GM06990 (cell line): Measurements from ENCODE around the gene UGT2B17.
"Not testable (repeated sequence)": the region's sequence is repeated elsewhere in the genome, so short reads cannot be mapped to it uniquely, and the experiment has no call there.

Experiments used
- DNase-seq: peaks from one replicate; pipeline ENCODE4 v3.0.0-alpha.2; 2011; ENCODE audit not compliant: insufficient read length; ENCODE audit errors: extremely low read depth
- H3K27me3 ChIP-seq: replicated peaks from 2 replicates; pipeline ENCODE4 v1.6.0; 2011; ENCODE audit warnings: low read length; ENCODE audit not compliant: control insufficient read depth, insufficient read depth
- H3K36me3 ChIP-seq: 2 replicates; pipeline ENCODE4 v1.5.1; 2011; ENCODE audit warnings: low read length; ENCODE audit not compliant: control insufficient read depth, insufficient read depth
- H3K4me3 ChIP-seq: replicated peaks from 2 replicates; pipeline ENCODE4 v1.5.1; 2011; ENCODE audit warnings: low read depth, mild to moderate bottlenecking, control low read depth, low read length
- CTCF ChIP-seq: IDR thresholded peaks from 2 replicates; pipeline ENCODE4 v1.5.1; 2011; ENCODE audit warnings: low read length, control low read depth, mild to moderate bottlenecking, inconsistent platforms; ENCODE audit not compliant: insufficient read depth, poor library complexity, severe bottlenecking

UGT2B17 gene

DNA sequence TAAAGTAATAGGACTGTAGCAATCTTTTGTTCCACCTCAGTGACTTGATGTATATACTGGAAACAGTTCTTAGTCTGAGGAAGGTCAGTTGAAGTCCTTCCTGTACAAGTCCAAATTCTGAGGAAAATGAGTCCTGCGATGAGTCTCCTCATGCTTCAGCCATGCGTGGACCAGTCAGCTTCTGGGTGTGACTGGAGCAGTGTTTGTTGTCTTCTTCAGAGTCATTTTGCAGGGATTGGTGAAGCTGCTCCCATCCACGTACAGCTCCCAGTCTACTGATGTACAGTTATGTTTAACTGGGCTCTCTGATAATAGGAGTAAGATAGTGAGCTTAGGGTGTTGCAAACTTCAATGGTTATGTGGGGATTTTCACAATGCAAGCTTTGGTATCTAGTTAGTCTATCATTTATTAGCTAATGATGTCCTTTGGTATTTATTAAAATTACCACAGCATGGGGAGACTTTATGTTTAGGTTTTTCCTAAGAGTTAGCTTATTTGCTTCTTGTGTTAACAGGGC, 3.4 kb downstream of the UGT2B17 start:
- no peak for DNase-seq
- no peak overlapping the region for H3K4me3 ChIP-seq
- H3K36me3 ChIP-seq: no peaks in the 10 kb centered on the region
- no peak for TF ChIP-seq CTCF
- no peaks in the 10 kb centered on the region for H3K27me3 ChIP-seq

GRCh38 chr4:68570122-68570507, 6.0 kb downstream of the UGT2B17 start:
- H3K4me3 ChIP-seq: no peak overlapping the region
- peak; percentile 22 for DNase-seq
- H3K27me3 ChIP-seq: no peaks in the 10 kb centered on the region
- TF ChIP-seq CTCF: no peak
- no peaks in the 10 kb centered on the region for H3K36me3 ChIP-seq

GRCh38 chr4:68569466-68570121, 6.5 kb downstream of the UGT2B17 start:
- peak; percentile 12 for DNase-seq
- TF ChIP-seq CTCF: no peak
- Histone ChIP-seq H3K27me3 (no peaks in the 10 kb centered on the region), H3K4me3 (peak overlapping the region; percentile 22), H3K36me3 (no peaks in the 10 kb centered on the region)

- H3K36me3 ChIP-seq, H3K27me3 ChIP-seq, H3K4me3 ChIP-seq, DNase-seq: not testable (repeated sequence)
These were observed 7.1 kb downstream of the UGT2B17 start for GRCh38 chr4:68569036-68569435.

DNA sequence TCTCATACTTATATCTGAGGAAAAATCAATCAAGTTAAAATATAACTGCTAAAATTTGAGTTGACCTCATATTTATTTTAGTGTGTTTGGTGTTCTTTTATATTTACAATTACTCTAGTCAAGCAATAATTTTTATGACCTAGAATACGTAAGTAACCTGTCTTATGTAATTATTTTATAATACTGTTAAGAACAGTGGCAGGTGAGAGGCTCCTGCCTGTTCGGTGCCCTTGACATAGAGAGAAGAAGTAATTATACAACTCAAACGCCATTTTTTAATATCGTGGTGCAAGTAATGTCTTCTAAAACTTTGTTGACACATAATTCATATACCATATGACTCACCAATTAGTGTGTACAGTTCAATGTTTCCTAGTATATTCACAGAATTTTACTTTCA, 7.6 kb downstream of the UGT2B17 start:
- not testable (repeated sequence) for H3K4me3 ChIP-seq, H3K36me3 ChIP-seq, H3K27me3 ChIP-seq, DNase-seq

DNA sequence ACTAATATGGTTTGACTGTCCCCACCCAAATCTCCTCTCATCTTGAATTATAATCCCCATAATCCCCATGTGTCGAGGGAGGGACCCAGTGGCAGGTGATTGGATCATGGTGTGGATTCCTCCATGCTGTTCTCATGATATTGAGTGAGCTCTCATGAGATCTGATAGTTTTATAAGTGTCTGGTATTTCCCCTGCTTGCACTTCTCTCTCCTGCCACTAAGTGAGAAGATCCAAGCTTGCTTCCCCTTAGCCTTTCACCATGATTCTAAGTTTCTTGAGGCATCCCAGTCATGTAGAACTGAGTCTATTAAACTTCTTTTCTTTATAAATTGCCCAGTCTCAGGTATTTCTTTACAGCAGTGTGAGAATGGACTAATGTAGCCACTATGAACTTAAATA, 9.8 kb downstream of the UGT2B17 start:
- not testable (repeated sequence) for H3K36me3 ChIP-seq, H3K27me3 ChIP-seq, H3K4me3 ChIP-seq, DNase-seq

- DNase-seq, H3K27me3 ChIP-seq, H3K36me3 ChIP-seq, H3K4me3 ChIP-seq: not testable (repeated sequence)
These were observed 11.0 kb downstream of the UGT2B17 start for GRCh38 chr4:68565082-68565481.

- not testable (repeated sequence) for H3K27me3 ChIP-seq, H3K4me3 ChIP-seq, DNase-seq, H3K36me3 ChIP-seq
These were observed 15.6 kb downstream of the UGT2B17 start for GRCh38 chr4:68560364-68561070.

DNA sequence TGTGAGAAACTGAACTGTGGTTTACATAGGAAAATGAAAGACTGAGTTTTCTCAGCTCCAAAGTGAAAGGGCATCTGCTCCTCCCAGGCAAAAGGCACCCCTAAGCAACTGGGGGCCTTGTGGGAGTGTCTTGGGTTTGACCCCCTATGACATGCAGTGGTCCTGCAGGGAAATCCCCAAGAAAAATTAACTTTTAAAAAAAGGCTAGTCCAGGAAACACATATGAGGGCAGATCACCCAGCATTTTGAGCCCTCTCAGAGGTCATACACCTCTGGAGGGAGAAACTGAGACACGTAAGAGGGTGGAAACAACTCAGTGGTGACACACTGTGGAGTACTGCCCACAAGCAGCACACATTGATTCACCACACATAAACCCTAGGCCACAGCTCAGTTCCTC, 22.3 kb downstream of the UGT2B17 start:
- H3K4me3 ChIP-seq, H3K27me3 ChIP-seq, H3K36me3 ChIP-seq, DNase-seq: not testable (repeated sequence)

DNA sequence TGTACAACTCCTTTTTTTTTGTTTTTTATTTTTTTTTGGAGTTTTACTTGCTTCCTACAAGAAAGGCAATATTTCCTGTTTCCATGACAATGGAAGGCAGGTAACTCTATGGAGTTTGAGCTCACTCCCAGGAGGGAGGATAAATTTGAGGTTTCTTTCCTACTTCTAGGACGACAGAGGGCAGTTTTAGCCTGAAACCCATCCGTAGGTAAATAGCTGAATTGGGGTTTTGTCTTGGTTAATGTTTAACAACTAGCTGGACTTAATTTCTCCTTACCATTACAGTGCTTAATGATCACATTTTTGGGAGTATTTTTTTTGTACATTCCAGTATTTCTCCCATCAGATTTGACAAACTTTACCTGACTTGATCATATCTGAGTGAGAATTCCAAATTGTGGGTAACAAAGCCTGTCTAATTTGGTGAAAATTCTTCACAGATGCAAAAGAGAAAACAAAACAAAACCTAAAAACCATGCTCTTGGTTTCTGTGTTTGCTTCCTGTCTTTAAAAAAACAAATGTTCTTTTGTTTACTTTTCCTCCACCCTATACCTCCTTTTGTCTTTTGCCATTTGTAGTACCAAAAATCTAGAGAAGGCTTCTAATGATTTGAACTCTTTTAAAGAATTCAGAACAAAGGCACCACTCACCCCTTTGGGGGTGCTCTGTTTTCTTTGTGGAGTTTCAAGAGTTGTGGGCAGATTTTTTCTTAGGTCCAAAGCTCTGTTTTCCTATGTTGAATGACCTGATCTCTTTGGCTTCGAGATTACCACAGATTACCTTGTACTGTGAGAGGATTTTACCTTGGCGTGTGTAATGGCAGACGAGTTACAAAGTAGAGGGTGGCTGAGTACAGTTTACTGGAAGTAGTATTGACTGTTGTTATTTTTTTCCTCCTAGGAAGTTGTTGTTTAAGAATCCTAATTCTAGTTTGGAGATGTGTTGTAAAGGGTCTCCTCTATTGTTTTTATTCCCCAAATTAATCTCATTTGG, 23.0 kb downstream of the UGT2B17 start:
- DNase-seq, H3K36me3 ChIP-seq: not testable (repeated sequence)

More for the DNA sequence above, 23.0 kb downstream of the UGT2B17 start:
- H3K27me3 ChIP-seq, H3K4me3 ChIP-seq: not testable (repeated sequence)
